Measurements from ENCODE around the gene SMTN.
"Not testable (repeated sequence)": the region's sequence is repeated elsewhere in the genome, so short reads cannot be mapped to it uniquely, and the experiment has no call there.

SMTN gene

GRCh38 chr22:31091106-31091975 is 10.2 kb downstream of the SMTN start:
- DNase-seq: no peak

GRCh38 chr22:31092161-31092560 is 11.0 kb downstream of the SMTN start:
- DNase-seq: no peak

GRCh38 chr22:31093086-31093850 is 12.2 kb downstream of the SMTN start:
- DNase-seq: no peak

GRCh38 chr22:31094021-31094551 is 13.0 kb downstream of the SMTN start:
- DNase-seq: no peak

GRCh38 chr22:31094741-31095140 is 13.6 kb downstream of the SMTN start:
- no peak for DNase-seq

GRCh38 chr22:31095637-31096249 is 14.6 kb downstream of the SMTN start:
- DNase-seq: no peak

GRCh38 chr22:31096657-31097279 is 15.7 kb downstream of the SMTN start:
- DNase-seq: no peak

GRCh38 chr22:31097539-31097938 is 16.4 kb downstream of the SMTN start:
- DNase-seq: not testable (repeated sequence)

GRCh38 chr22:31097941-31098631 is 17.0 kb downstream of the SMTN start:
- DNase-seq: no peak

- no peak for DNase-seq
Measured at GRCh38 chr22:31098632-31099110, 17.6 kb downstream of the SMTN start.

GRCh38 chr22:31099386-31099785 is 18.3 kb downstream of the SMTN start:
- DNase-seq: no peak

- DNase-seq: no peak
Measured at GRCh38 chr22:31099841-31100761, 19.0 kb downstream of the SMTN start.

GRCh38 chr22:31100762-31101525 is 19.8 kb downstream of the SMTN start:
- no peak for DNase-seq

GRCh38 chr22:31102441-31103081 is 21.4 kb downstream of the SMTN start:
- DNase-seq: no peak

- DNase-seq: no peak
Measured at GRCh38 chr22:31103111-31103510, 22.0 kb downstream of the SMTN start.

- DNase-seq: no peak
Measured at GRCh38 chr22:31103899-31104694, 23.0 kb downstream of the SMTN start.

GRCh38 chr22:31104869-31105268 is 23.8 kb downstream of the SMTN start:
- DNase-seq: no peak

GRCh38 chr22:31105282-31105929 is 24.3 kb downstream of the SMTN start:
- DNase-seq: no peak
